Measurements from ENCODE around the gene LRRFIP2.
"Not testable (repeated sequence)": the region's sequence is repeated elsewhere in the genome, so short reads cannot be mapped to it uniquely, and the experiment has no call there.

LRRFIP2 gene

DNA sequence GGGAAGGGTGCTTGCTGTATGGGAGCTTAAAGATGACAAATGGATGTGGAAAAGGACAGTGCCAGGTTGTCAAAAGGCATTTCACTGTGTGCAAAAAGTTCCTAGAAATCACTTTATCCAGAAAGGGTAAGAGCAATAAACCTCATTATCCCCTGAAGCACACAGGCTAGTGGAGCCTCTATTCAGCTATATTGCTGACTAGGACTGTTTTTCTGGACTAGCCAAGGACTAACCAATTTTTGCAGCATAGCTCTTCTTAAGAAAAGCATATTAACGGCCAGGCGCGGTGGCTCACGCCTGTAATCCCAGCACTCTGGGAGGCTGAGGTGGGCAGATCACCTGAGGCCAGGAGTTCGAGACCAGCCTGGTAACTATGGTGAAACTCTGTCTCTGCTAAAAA, 116.3 kb downstream of the LRRFIP2 start:
- H3K79me1 ChIP-seq (ENCODE audit: low read depth, low read length) = no peaks in the 10 kb centered on the region
- H3K18ac ChIP-seq (ENCODE audit: low read length) = no peak overlapping the region
- H2BK15ac ChIP-seq (ENCODE audit: low read length) = no peak overlapping the region
- H3K27ac ChIP-seq (replicated peaks; ENCODE audit: low read length) = no peak overlapping the region
- H3K9me3 ChIP-seq (replicated peaks in 1 of 2; ENCODE audit: control insufficient read depth in 2 of 2, insufficient read depth in 1 of 2, low read depth in 1 of 2, low read length in 2 of 2) = no peaks in the 10 kb centered on the region
- H2BK120ac ChIP-seq (ENCODE audit: low read depth, low read length) = no peak overlapping the region
- H2AK5ac ChIP-seq (ENCODE audit: low read depth, low read length) = no peak overlapping the region
- no peak overlapping the region for H2BK5ac ChIP-seq (ENCODE audit: low read length)
- H3K4ac ChIP-seq (ENCODE audit: low read length) = no peak overlapping the region
- no peak overlapping the region for H3K9ac ChIP-seq (ENCODE audit: low read depth, low read length, poor library complexity)
- H2BK12ac ChIP-seq (ENCODE audit: low read length) = no peak overlapping the region
- H4K91ac ChIP-seq (ENCODE audit: low read depth, low read length, poor library complexity) = no peak overlapping the region
- H3K27me3 ChIP-seq (ENCODE audit: control insufficient read depth in 3 of 3, insufficient read depth in 3 of 3, low read depth in 1 of 3, low read length in 3 of 3) = no peaks in the 10 kb centered on the region
- H4K8ac ChIP-seq (ENCODE audit: low read depth, low read length) = no peak overlapping the region
- H3K4me3 ChIP-seq (ENCODE audit: low read length in 2 of 2) = no peak overlapping the region
- no peak overlapping the region for H3K14ac ChIP-seq (ENCODE audit: low read length)
- H3K23ac ChIP-seq (ENCODE audit: low read depth, low read length, poor library complexity) = no peak overlapping the region
- no peaks in the 10 kb centered on the region for H3K4me1 ChIP-seq (ENCODE audit: control insufficient read depth in 2 of 2, insufficient read depth in 1 of 2, low read depth in 1 of 2, low read length in 2 of 2)
- no CpG with 5 or more reads among the region's 5 CpGs for WGBS, 2 donors (ENCODE audit: extremely low coverage in 2 of 2, insufficient read length in 2 of 2, insufficient replicate concordance in 1 of 2)
- no peak overlapping the region for H3K4me2 ChIP-seq (ENCODE audit: insufficient read depth, low read length, poor library complexity, severe bottlenecking)
- H2AFZ ChIP-seq (ENCODE audit: low read length) = no peak overlapping the region
- peaks cover 14 to 82% of the 10 kb centered on the region in 2 donors for H3K36me3 ChIP-seq (replicated peaks in 1 of 2; ENCODE audit: control insufficient read depth in 2 of 2, insufficient read depth in 2 of 2, low read length in 2 of 2)
- DNase-seq (ENCODE audit: low spot score) = no peak

DNA sequence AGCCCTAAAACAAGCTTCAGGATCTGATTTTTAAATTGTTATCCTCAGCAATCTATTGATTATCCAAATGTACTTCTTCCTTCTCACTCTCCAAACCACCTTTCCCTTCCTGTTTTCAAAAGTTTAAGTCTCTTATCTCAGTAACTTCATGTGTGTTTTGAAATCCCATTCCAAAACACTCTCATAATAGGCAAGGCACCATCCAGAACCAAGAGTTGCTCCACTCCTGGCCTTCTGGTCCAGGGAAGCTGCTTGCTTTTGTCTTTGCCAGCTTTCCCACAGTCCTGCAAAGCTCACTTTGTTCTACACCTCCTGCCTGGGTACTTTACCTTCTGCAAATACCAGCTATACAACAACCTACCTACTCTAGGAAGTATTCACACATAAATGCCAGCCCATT, 117.6 kb downstream of the LRRFIP2 start:
- no peak overlapping the region for H3K23ac ChIP-seq (ENCODE audit: low read depth, low read length, poor library complexity)
- no peak overlapping the region for H3K18ac ChIP-seq (ENCODE audit: low read length)
- no peaks in the 10 kb centered on the region for H3K9me3 ChIP-seq (replicated peaks in 1 of 2; ENCODE audit: control insufficient read depth in 2 of 2, insufficient read depth in 1 of 2, low read depth in 1 of 2, low read length in 2 of 2)
- no peak for DNase-seq (ENCODE audit: low spot score)
- no peak overlapping the region for H3K27ac ChIP-seq (replicated peaks; ENCODE audit: low read length)
- peaks cover 14 to 81% of the 10 kb centered on the region in 2 donors for H3K36me3 ChIP-seq (replicated peaks in 1 of 2; ENCODE audit: control insufficient read depth in 2 of 2, insufficient read depth in 2 of 2, low read length in 2 of 2)
- H3K9ac ChIP-seq (ENCODE audit: low read depth, low read length, poor library complexity) = no peak overlapping the region
- H4K91ac ChIP-seq (ENCODE audit: low read depth, low read length, poor library complexity) = no peak overlapping the region
- H3K4ac ChIP-seq (ENCODE audit: low read length) = no peak overlapping the region
- H2BK120ac ChIP-seq (ENCODE audit: low read depth, low read length) = no peak overlapping the region
- H3K79me1 ChIP-seq (ENCODE audit: low read depth, low read length) = no peaks in the 10 kb centered on the region
- no peak overlapping the region for H3K14ac ChIP-seq (ENCODE audit: low read length)
- no peak overlapping the region for H3K4me3 ChIP-seq (ENCODE audit: low read length in 2 of 2)
- no peak overlapping the region for H3K4me2 ChIP-seq (ENCODE audit: insufficient read depth, low read length, poor library complexity, severe bottlenecking)
- no peak overlapping the region for H2AK5ac ChIP-seq (ENCODE audit: low read depth, low read length)
- no peaks in the 10 kb centered on the region for H3K4me1 ChIP-seq (ENCODE audit: control insufficient read depth in 2 of 2, insufficient read depth in 1 of 2, low read depth in 1 of 2, low read length in 2 of 2)
- no peak overlapping the region for H4K8ac ChIP-seq (ENCODE audit: low read depth, low read length)
- H2BK5ac ChIP-seq (ENCODE audit: low read length) = no peak overlapping the region
- no peak overlapping the region for H2BK12ac ChIP-seq (ENCODE audit: low read length)
- no peaks in the 10 kb centered on the region for H3K27me3 ChIP-seq (ENCODE audit: control insufficient read depth in 3 of 3, insufficient read depth in 3 of 3, low read depth in 1 of 3, low read length in 3 of 3)
- H2AFZ ChIP-seq (ENCODE audit: low read length) = no peak overlapping the region
- H2BK15ac ChIP-seq (ENCODE audit: low read length) = no peak overlapping the region

DNA sequence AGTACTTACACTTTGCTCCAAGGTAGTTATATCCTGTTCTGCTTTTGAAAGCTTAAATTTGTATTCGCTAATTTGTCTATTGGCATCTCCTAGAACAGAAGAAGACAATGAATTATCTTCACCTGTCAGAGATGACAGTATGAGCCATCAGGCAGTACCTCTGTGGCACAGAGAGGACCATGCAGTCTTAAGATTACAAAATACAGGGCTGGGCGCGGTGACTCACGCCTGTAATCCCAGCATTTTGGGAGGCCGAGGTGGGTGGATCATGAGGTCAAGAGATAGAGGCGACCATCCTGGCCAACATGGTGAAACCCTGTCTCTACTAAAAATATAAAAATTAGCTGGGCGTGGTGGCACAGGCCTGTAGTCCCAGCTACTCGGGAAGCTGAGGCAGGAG, 119.3 kb downstream of the LRRFIP2 start:
- H3K79me1 ChIP-seq (ENCODE audit: low read depth, low read length); H3K18ac ChIP-seq (ENCODE audit: low read length); H3K4me1 ChIP-seq (ENCODE audit: control insufficient read depth in 2 of 2, insufficient read depth in 1 of 2, low read depth in 1 of 2, low read length in 2 of 2); H3K9me3 ChIP-seq (replicated peaks in 1 of 2; ENCODE audit: control insufficient read depth in 2 of 2, insufficient read depth in 1 of 2, low read depth in 1 of 2, low read length in 2 of 2); H2AFZ ChIP-seq (ENCODE audit: low read length); H3K9ac ChIP-seq (ENCODE audit: low read depth, low read length, poor library complexity); H2BK12ac ChIP-seq (ENCODE audit: low read length); H3K27ac ChIP-seq (replicated peaks; ENCODE audit: low read length); H2AK5ac ChIP-seq (ENCODE audit: low read depth, low read length); H3K4me3 ChIP-seq (ENCODE audit: low read length in 2 of 2); H2BK15ac ChIP-seq (ENCODE audit: low read length); H3K4ac ChIP-seq (ENCODE audit: low read length); H2BK5ac ChIP-seq (ENCODE audit: low read length); H4K8ac ChIP-seq (ENCODE audit: low read depth, low read length); H3K4me2 ChIP-seq (ENCODE audit: insufficient read depth, low read length, poor library complexity, severe bottlenecking); H3K23ac ChIP-seq (ENCODE audit: low read depth, low read length, poor library complexity); H3K27me3 ChIP-seq (ENCODE audit: control insufficient read depth in 3 of 3, insufficient read depth in 3 of 3, low read depth in 1 of 3, low read length in 3 of 3); H3K14ac ChIP-seq (ENCODE audit: low read length); H2BK120ac ChIP-seq (ENCODE audit: low read depth, low read length); DNase-seq (ENCODE audit: low spot score); H4K91ac ChIP-seq (ENCODE audit: low read depth, low read length, poor library complexity): not testable (repeated sequence)
- H3K36me3 ChIP-seq (replicated peaks in 1 of 2; ENCODE audit: control insufficient read depth in 2 of 2, insufficient read depth in 2 of 2, low read length in 2 of 2) = peaks cover 21 to 88% of the 10 kb centered on the region in 2 donors
- no CpG with 5 or more reads among the region's 8 CpGs for WGBS, 2 donors (ENCODE audit: extremely low coverage in 2 of 2, insufficient read length in 2 of 2, insufficient replicate concordance in 1 of 2)

DNA sequence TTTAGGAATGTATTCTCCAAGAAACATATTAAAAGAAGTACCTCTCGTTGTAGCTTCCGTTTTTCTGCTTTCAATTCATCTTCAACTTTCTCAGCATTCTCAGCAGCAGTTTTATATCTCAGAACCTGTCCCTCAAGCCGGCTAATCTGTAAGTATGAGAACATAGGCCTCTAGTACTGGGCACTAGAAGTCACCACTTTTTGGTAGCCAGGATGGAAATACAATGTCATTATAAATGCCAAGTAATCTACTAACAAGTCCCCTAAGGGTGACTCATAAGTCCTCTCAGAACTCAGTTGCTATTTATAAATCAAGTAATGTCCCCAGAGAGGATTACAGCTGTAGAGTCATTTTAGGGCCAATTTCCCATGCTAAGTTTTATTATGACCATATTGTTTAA, 120.0 kb downstream of the LRRFIP2 start:
- Histone ChIP-seq H3K18ac (ENCODE audit: low read length) (no peak overlapping the region), H3K14ac (ENCODE audit: low read length) (no peak overlapping the region), H3K4me2 (ENCODE audit: insufficient read depth, low read length, poor library complexity, severe bottlenecking) (no peak overlapping the region), H2BK15ac (ENCODE audit: low read length) (no peak overlapping the region), H2AFZ (ENCODE audit: low read length) (no peak overlapping the region), H2BK5ac (ENCODE audit: low read length) (no peak overlapping the region), H3K4me1 (ENCODE audit: control insufficient read depth in 2 of 2, insufficient read depth in 1 of 2, low read depth in 1 of 2, low read length in 2 of 2) (no peaks in the 10 kb centered on the region), H3K9me3 (replicated peaks in 1 of 2; ENCODE audit: control insufficient read depth in 2 of 2, insufficient read depth in 1 of 2, low read depth in 1 of 2, low read length in 2 of 2) (no peaks in the 10 kb centered on the region), H3K4me3 (ENCODE audit: low read length in 2 of 2) (no peak overlapping the region), H3K27ac (replicated peaks; ENCODE audit: low read length) (no peak overlapping the region), H3K23ac (ENCODE audit: low read depth, low read length, poor library complexity) (no peak overlapping the region), H4K8ac (ENCODE audit: low read depth, low read length) (no peak overlapping the region), H3K79me1 (ENCODE audit: low read depth, low read length) (no peaks in the 10 kb centered on the region), H2BK120ac (ENCODE audit: low read depth, low read length) (no peak overlapping the region), H3K27me3 (ENCODE audit: control insufficient read depth in 3 of 3, insufficient read depth in 3 of 3, low read depth in 1 of 3, low read length in 3 of 3) (no peaks in the 10 kb centered on the region), H4K91ac (ENCODE audit: low read depth, low read length, poor library complexity) (no peak overlapping the region), H3K4ac (ENCODE audit: low read length) (no peak overlapping the region), H3K36me3 (replicated peaks in 1 of 2; ENCODE audit: control insufficient read depth in 2 of 2, insufficient read depth in 2 of 2, low read length in 2 of 2) (peaks cover 21 to 95% of the 10 kb centered on the region in 2 donors), H2AK5ac (ENCODE audit: low read depth, low read length) (no peak overlapping the region), H3K9ac (ENCODE audit: low read depth, low read length, poor library complexity) (no peak overlapping the region), H2BK12ac (ENCODE audit: low read length) (no peak overlapping the region)
- no CpG with 5 or more reads among the region's 3 CpGs for whole genome bisulfite sequencing, 2 donors (ENCODE audit: extremely low coverage in 2 of 2, insufficient read length in 2 of 2, insufficient replicate concordance in 1 of 2)
- no peak for DNase-seq (ENCODE audit: low spot score)
